GM12872 (cell line): ENCODE measurements around the gene FNTB.

Experiments
- CTCF ChIP-seq: IDR thresholded peaks from 3 replicates; pipeline ENCODE4 v1.5.1; 2011; ENCODE audit warnings: low read depth, mild to moderate bottlenecking, low read length, moderate library complexity; ENCODE audit not compliant: insufficient read depth

FNTB gene

GRCh38 chr14:65106736-65107135 is 120.0 kb downstream of the FNTB start:
- TF ChIP-seq CTCF: no peak

- no peak for TF ChIP-seq CTCF
Measured at GRCh38 chr14:65107200-65107599, 120.5 kb downstream of the FNTB start.

GRCh38 chr14:65109357-65109756 is 122.7 kb downstream of the FNTB start:
- no peak for TF ChIP-seq CTCF

GRCh38 chr14:65110525-65110924 is 123.8 kb downstream of the FNTB start:
- no peak for TF ChIP-seq CTCF
